GM23248 (cell line): Measurements from ENCODE around the gene TUBB6. TPM values are rescaled to one million over a fixed set of nuclear protein-coding genes. Genes with fewer than 3 reads are reported as not detected.

Experiments used
- DNase-seq: peaks from one replicate; pipeline ENCODE4 v3.0.0-alpha.2; 2015
- H2AFZ ChIP-seq: fragments of 200-600 bp; sonication (generic); 2 replicates; pipeline ENCODE4 v1.6.1; 2016; ENCODE audit warnings: antibody characterized with exemption
- H3F3A ChIP-seq: fragments of 200-600 bp; sonication (generic); 2 replicates; pipeline ENCODE4 v1.6.1; 2016; ENCODE audit warnings: mild to moderate bottlenecking, antibody characterized with exemption, mixed run types; ENCODE audit not compliant: insufficient read depth
- H3K27ac ChIP-seq: fragments of 200-600 bp; sonication (generic); 2 replicates; pipeline ENCODE4 v1.5.1; 2016; ENCODE audit warnings: mild to moderate bottlenecking
- H3K27me3 ChIP-seq: fragments of 200-600 bp; sonication (generic); replicated peaks from 2 replicates; pipeline ENCODE4 v1.6.1; 2016; ENCODE audit warnings: mild to moderate bottlenecking; ENCODE audit not compliant: insufficient read depth
- H3K36me3 ChIP-seq: fragments of 200-600 bp; sonication (generic); 2 replicates; pipeline ENCODE4 v1.6.1; 2016; ENCODE audit warnings: low read depth, mild to moderate bottlenecking
- H3K4me1 ChIP-seq: fragments of 200-600 bp; sonication (generic); 2 replicates; pipeline ENCODE4 v1.6.1; 2016; ENCODE audit warnings: mild to moderate bottlenecking; ENCODE audit not compliant: insufficient read depth
- H3K4me2 ChIP-seq: fragments of 200-600 bp; sonication (generic); one replicate; pipeline ENCODE4 v1.6.1; 2016; ENCODE audit warnings: mild to moderate bottlenecking; ENCODE audit not compliant: unreplicated experiment
- H3K4me3 ChIP-seq: fragments of 200-600 bp; sonication (generic); 2 replicates; pipeline ENCODE4 v1.5.1; 2016; ENCODE audit warnings: mild to moderate bottlenecking
- H3K79me2 ChIP-seq: fragments of 200-600 bp; sonication (generic); 2 replicates; pipeline ENCODE4 v1.6.1; 2016; ENCODE audit warnings: mild to moderate bottlenecking; ENCODE audit not compliant: insufficient read depth
- H3K9ac ChIP-seq: fragments of 200-600 bp; sonication (generic); 2 replicates; pipeline ENCODE4 v1.6.1; 2016; ENCODE audit warnings: mild to moderate bottlenecking
- H3K9me2 ChIP-seq: fragments of 200-600 bp; sonication (generic); 2 replicates; pipeline ENCODE4 v1.6.1; 2016; ENCODE audit warnings: mixed run types, mild to moderate bottlenecking, moderate library complexity; ENCODE audit not compliant: insufficient read depth
- H3K9me3 ChIP-seq: fragments of 200-600 bp; sonication (generic); one replicate; pipeline ENCODE4 v1.6.1; 2017; ENCODE audit warnings: low read depth
- H4K20me1 ChIP-seq: fragments of 200-600 bp; sonication (generic); 2 replicates; pipeline ENCODE4 v1.6.0; 2016; ENCODE audit not compliant: insufficient read depth
- EZH2 ChIP-seq: fragments of 200-600 bp; sonication (generic); IDR thresholded peaks from 2 replicates; pipeline ENCODE4 v1.6.1; 2018; ENCODE audit warnings: antibody characterized with exemption, mild to moderate bottlenecking; ENCODE audit not compliant: insufficient read depth, poor library complexity, severe bottlenecking
- EZH2phosphoT487 ChIP-seq: fragments of 200-600 bp; sonication (generic); IDR thresholded peaks from 2 replicates; pipeline ENCODE4 v1.6.1; 2018; ENCODE audit warnings: antibody characterized with exemption, moderate library complexity, mild to moderate bottlenecking, low read depth; ENCODE audit not compliant: insufficient read depth
- WGBS, 2 experiments: methylation state at CpG; one replicate each; pipeline ENCODE4 v1.1.6; 2015 to 2017; ENCODE audit warnings: low lambda C conversion rate in 2 of 2, low coverage in 1 of 2; ENCODE audit errors: missing lambda C conversion rate in 2 of 2; 5-methylcytosine and 5-hydroxymethylcytosine counted together
- in situ Hi-C: fragments of 300-500 bp; cut with MboI; formaldehyde crosslinking; loops from 2 replicates; pipeline ENCODE4 v1.15.0; 2020
- polyA plus RNA-seq: library from polyadenylated mRNA; unstranded; fragments of >200 nt; fragmentation: Nextera tagmentation; extraction: Ambion mirVana; gene quantifications from 2 replicates; pipeline ENCODE4 v1.2.1, GENCODE V29; 2016
- small RNA-seq: library from RNA; depleted of rRNA; stranded (forward); fragments of <200 nt; gene quantifications from one replicate; pipeline ENCODE3, GENCODE V24; 2014; ENCODE audit warnings: low read depth, low replicate concordance
- total RNA-seq: library from RNA; depleted of rRNA; stranded (reverse); fragments of >200 nt; shearing (Covaris generic); gene quantifications from 2 replicates; pipeline ENCODE4 v1.2.3, GENCODE V29; 2014; rRNA removed

TUBB6 gene
- total and polyA plus RNA-seq, 2 experiments from 2014 or later = 456 to 817 TPM

GRCh38 chr18:12374401-12374800 is 66.4 kb downstream of the TUBB6 start:
- no peak overlapping the region for H3K27ac ChIP-seq
- H3K36me3 ChIP-seq = no peaks in the 10 kb centered on the region
- 99 to 100% methylated on average over 6 of the region's 6 CpGs for WGBS, 2 experiments
- H3K9me2 ChIP-seq = no peaks in the 10 kb centered on the region
- peaks cover 11% of the 10 kb centered on the region; the same call in 1 of the 2 replicates for H3F3A ChIP-seq
- H3K27me3 ChIP-seq = no peaks in the 10 kb centered on the region
- peaks cover 10% of the 10 kb centered on the region; the same call in 1 of the 2 replicates for H3K4me1 ChIP-seq
- no peak overlapping the region for H3K4me2 ChIP-seq
- no peaks in the 10 kb centered on the region for H3K9me3 ChIP-seq
- in situ Hi-C loops = no loop called here
- TF ChIP-seq EZH2phosphoT487 = no peak
- TF ChIP-seq EZH2 = no peak
- DNase-seq = no peak
- no peak overlapping the region for H3K4me3 ChIP-seq
- 0 out of 2 replicates have a peak, but pooled peaks cover 5% of the 10 kb centered on the region for H4K20me1 ChIP-seq
- no peak overlapping the region for H3K9ac ChIP-seq
- peaks cover 71% of the 10 kb centered on the region for H3K79me2 ChIP-seq
- no peak overlapping the region for H2AFZ ChIP-seq

Small RNA genes lying within 50 kb of the gene (small RNA-seq; reads per million reads assigned to genes)
- gene RNU6-170P = not detected

Other genes starting within 250 kb of the TUBB6 start
- gene ANKRD62, start 214.4 kb upstream of the TUBB6 start, total RNA-seq = not detected in 2 replicates
- not detected in 2 replicates for gene ANKRD62, start 214.4 kb upstream of the TUBB6 start, polyA plus RNA-seq
- gene CIDEA, start 53.9 kb upstream of the TUBB6 start, total RNA-seq = not detected in 2 replicates
- not detected in 2 replicates for gene CIDEA, start 53.9 kb upstream of the TUBB6 start, polyA plus RNA-seq
- gene AFG3L2, start 69.0 kb downstream of the TUBB6 start, total RNA-seq = 40.6 and 52.2 TPM in 2 replicates
- gene AFG3L2, start 69.0 kb downstream of the TUBB6 start, polyA plus RNA-seq = 26.8 and 28.1 TPM in 2 replicates
- 2.9 and 6.1 TPM in 2 replicates for gene PRELID3A, start 99.7 kb downstream of the TUBB6 start, total RNA-seq
- gene PRELID3A, start 99.7 kb downstream of the TUBB6 start, polyA plus RNA-seq = 6.0 TPM in 2 replicates